Fibroblast of villous mesenchyme (primary cell): ENCODE data around the gene SPSB4. TPM values are rescaled to one million over a fixed set of nuclear protein-coding genes. Genes with fewer than 3 reads are reported as not detected.
A peak's percentile ranks its signal among the peaks of the same experiment; 100 is the strongest.

Source experiments
- DNase-seq: peaks from one replicate; pipeline ENCODE4 v3.0.0-alpha.2; 2010; ENCODE audit warnings: low read depth
- H3K4me3 ChIP-seq: 2 replicates; pipeline ENCODE4 v1.5.1; 2011; ENCODE audit warnings: low read depth, mild to moderate bottlenecking, low read length
- total RNA-seq: library from RNA; depleted of rRNA; stranded (reverse); fragments of >200 nt; gene quantifications from 2 replicates; pipeline ENCODE4 v1.2.3, GENCODE V29; 2012
- TF ChIP-seq, protein P1 (sequence below): IDR thresholded peaks from 2 replicates; pipeline ENCODE4 v1.5.1; 2012; ENCODE audit warnings: low read depth, mild to moderate bottlenecking, low read length; ENCODE audit not compliant: insufficient read depth

SPSB4 gene
- total RNA-seq, 1 donor, result not detected

DNA sequence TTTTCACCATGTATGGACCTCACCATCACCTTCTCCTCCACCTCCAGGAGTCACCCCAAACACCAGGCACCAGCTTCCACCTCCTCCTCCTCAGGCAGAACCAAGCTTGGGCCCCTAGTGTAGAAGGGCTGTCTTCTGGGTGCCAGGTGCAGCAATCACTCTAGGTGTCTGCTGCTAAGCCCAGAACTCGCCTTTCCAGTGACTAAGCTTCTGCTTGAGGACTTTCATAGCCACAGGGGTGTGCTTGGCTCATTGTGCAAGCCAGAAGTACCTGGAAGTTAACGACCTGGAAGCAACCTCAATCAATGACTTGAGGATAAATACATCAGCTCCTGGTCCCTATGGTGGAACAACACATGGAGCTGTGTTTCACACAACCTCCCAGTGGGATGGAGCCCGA, 130.7 kb downstream of the SPSB4 start:
- H3K4me3 ChIP-seq, result no peak overlapping the region
- TF ChIP-seq, protein P1, sequence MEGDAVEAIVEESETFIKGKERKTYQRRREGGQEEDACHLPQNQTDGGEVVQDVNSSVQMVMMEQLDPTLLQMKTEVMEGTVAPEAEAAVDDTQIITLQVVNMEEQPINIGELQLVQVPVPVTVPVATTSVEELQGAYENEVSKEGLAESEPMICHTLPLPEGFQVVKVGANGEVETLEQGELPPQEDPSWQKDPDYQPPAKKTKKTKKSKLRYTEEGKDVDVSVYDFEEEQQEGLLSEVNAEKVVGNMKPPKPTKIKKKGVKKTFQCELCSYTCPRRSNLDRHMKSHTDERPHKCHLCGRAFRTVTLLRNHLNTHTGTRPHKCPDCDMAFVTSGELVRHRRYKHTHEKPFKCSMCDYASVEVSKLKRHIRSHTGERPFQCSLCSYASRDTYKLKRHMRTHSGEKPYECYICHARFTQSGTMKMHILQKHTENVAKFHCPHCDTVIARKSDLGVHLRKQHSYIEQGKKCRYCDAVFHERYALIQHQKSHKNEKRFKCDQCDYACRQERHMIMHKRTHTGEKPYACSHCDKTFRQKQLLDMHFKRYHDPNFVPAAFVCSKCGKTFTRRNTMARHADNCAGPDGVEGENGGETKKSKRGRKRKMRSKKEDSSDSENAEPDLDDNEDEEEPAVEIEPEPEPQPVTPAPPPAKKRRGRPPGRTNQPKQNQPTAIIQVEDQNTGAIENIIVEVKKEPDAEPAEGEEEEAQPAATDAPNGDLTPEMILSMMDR, result no peak
- DNase-seq, result no peak

DNA sequence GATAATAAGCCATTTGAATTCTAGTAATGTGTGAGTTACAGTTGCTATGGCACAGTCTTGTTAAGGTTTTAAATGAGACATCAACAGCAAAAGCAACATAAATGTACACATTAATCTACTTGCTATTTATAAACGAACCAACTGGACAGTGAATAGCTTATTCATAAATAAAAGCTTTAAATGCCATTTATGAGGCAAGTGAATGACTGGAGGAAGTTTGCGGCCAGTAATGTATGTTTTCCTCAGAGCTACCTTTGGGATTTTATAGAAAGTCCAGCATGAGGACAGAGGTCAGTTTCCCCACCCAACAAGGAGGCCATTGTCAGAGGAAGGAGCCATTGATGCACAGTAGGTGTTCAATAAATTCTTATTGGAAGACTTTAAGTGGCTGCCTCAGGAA, 132.5 kb downstream of the SPSB4 start:
- DNase-seq, result no peak
- TF ChIP-seq, protein P1, result no peak

DNA sequence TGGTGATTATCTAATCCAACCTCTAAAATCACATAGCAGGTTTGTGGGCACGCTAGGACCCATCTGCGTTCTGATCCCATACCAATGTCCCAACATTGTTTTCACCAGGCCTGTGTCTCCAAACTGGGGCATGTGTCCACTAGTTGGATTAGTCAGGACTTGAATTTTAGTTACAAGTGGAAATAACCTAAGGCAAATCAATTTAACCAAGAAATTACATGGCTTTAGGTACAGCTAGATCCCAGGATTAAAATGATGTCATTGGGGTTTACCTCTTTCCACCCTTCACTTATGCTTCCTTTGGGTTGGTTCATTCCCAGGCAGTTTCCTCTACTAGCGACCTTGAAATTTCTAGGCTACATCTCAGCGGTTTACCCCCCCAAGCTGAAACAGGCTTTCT, 133.3 kb downstream of the SPSB4 start:
- DNase-seq, result no peak
- TF ChIP-seq, protein P1, result no peak
- no peak overlapping the region for H3K4me3 ChIP-seq

More for the DNA sequence above, 132.5 kb downstream of the SPSB4 start:
- no peak overlapping the region for H3K4me3 ChIP-seq

DNA sequence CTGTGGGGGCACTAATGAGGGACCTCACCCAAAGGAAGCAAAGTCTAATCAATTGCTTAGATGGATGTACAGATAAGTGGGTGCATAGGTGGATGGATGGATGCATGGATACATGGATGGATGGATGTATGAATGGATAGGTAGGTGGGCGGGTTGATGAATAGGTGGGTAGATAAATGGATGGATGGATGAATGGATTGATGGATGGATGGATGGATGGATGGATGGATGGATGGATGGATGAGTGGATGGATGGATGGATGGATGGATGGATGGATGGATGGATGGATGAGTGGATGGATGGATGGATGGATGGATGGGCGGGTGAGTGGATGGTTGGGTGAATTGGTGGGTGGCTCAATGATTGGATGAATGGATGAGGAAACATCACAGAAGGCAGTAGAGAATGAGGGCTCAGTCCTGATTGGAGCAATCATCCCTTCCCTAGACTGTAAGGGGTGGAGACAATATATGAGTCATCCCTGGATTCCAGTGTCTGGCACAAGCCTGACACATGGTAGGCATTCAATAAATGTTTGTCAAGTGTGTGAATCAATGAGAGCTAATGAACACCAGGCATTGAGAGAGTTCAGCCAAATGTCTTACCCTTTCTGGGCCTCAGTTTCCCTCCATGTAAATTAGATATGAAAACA, 140.1 kb downstream of the SPSB4 start:
- no peak for DNase-seq
- TF ChIP-seq, protein P1, result no peak

DNA sequence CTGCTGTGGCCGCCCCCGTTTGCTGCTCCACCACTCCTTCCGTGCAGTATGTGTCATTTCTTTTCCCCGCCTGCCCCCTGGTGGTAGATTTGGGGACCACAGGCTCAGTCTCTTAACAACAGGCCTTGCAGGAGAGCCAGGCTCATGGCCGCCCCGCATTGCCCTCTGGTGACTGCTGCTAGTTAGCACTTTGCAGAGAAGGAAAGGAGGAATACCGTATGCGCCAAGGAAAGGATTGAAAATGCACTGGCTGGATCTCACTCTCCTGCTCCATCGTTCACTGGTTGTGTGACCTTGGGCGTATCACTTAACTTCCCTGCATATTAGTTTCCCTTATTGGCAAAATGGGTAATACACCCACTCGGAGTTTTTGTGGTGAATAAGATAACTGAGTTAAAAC, 141.2 kb downstream of the SPSB4 start:
- peak; percentile 95 for DNase-seq
- no peak overlapping the region for H3K4me3 ChIP-seq
- TF ChIP-seq, protein P1, result peak; percentile 98

More for the DNA sequence above, 140.1 kb downstream of the SPSB4 start:
- no peak overlapping the region for H3K4me3 ChIP-seq

DNA sequence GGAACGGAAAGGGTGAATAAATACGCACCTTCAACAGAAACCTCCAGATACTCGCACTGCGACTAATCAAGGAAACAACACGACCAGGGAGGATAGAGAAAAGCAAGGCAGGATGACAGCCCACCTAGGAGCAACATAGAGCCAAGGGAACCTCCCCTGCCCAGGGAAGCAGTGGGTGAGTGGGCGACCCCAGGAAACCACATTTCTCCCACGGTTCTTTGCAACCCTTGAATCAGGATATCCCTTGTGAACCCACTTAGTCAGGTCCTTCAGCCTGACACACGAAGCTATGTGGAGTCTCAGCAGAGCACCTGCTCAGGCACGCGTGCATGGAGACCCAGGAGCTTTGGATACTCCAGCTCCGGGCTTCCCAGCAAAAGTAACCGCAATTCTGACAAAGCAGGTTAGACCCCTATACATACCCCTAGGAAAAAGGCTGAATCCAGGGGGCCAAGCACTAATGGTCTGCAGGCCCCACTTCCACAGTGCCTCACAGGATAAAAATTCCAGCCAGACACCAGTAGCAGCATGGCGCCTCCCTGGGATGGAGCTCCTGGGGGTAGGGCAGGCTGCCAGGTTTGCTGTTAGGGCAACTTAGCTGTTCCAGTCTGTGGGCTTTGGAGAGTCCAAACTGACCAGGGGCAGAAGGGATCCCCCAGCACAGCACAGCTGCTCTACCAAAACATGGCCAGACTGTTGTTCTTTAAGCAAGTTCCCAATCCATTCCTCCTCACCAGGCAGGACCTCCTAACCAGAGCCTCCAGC, 142.1 kb downstream of the SPSB4 start:
- no peak for DNase-seq
- TF ChIP-seq, protein P1, result no peak
- no peak overlapping the region for H3K4me3 ChIP-seq

Other genes with a start within 250 kb of the SPSB4 start
- 56.7 and 65.2 TPM in 2 replicates for gene SLC25A36, start 109.5 kb upstream of the SPSB4 start, total RNA-seq
- 3.2 and 3.5 TPM in 2 replicates for gene PXYLP1, start 180.5 kb downstream of the SPSB4 start, total RNA-seq